HEK293 (cell line): Measurements from ENCODE around the gene GRAMD4.

Experiments
- SALL2 ChIP-seq: fragments of 450-650 bp; formaldehyde crosslinking; IDR thresholded peaks from 2 replicates; pipeline ENCODE4 v1.5.0; 2017; ENCODE audit warnings: missing biosample characterization, mild to moderate bottlenecking, missing genetic modification characterization, borderline replicate concordance
- TF ChIP-seq, protein P1 (sequence below): fragments of 450-650 bp; formaldehyde crosslinking; IDR thresholded peaks from 2 replicates; pipeline ENCODE4 v1.5.1; 2016; ENCODE audit warnings: missing biosample characterization, missing genetic modification characterization
- TF ChIP-seq, protein P2 (sequence below): fragments of 450-650 bp; formaldehyde crosslinking; IDR thresholded peaks from 2 replicates; pipeline ENCODE4 v1.5.1; 2017; ENCODE audit warnings: missing biosample characterization, mild to moderate bottlenecking, missing genetic modification characterization, moderate library complexity

DNA sequence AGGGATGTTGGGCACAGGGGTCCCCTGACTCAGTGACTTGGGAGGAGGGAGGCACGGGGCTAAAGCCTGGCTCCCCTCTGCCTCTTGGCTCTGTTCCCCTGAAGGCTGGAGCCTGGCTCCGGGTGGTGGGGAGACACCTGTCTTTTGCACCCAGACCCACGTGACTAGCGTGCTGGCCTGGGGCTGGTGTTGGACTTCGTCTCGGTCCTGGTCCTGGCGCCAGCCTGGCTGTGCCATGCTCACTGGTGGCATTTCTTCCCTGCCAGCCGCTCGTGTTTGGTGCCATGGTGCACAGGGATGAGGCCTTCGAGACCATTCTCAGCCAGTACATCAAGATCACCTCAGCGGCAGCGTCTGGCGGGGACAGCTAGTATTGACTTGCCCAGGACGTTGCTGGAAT, 56.7 kb downstream of the GRAMD4 start:
- TF ChIP-seq, protein P1, sequence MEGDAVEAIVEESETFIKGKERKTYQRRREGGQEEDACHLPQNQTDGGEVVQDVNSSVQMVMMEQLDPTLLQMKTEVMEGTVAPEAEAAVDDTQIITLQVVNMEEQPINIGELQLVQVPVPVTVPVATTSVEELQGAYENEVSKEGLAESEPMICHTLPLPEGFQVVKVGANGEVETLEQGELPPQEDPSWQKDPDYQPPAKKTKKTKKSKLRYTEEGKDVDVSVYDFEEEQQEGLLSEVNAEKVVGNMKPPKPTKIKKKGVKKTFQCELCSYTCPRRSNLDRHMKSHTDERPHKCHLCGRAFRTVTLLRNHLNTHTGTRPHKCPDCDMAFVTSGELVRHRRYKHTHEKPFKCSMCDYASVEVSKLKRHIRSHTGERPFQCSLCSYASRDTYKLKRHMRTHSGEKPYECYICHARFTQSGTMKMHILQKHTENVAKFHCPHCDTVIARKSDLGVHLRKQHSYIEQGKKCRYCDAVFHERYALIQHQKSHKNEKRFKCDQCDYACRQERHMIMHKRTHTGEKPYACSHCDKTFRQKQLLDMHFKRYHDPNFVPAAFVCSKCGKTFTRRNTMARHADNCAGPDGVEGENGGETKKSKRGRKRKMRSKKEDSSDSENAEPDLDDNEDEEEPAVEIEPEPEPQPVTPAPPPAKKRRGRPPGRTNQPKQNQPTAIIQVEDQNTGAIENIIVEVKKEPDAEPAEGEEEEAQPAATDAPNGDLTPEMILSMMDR (tag by site-specific recombination) = no peak
- TF ChIP-seq, protein P2, sequence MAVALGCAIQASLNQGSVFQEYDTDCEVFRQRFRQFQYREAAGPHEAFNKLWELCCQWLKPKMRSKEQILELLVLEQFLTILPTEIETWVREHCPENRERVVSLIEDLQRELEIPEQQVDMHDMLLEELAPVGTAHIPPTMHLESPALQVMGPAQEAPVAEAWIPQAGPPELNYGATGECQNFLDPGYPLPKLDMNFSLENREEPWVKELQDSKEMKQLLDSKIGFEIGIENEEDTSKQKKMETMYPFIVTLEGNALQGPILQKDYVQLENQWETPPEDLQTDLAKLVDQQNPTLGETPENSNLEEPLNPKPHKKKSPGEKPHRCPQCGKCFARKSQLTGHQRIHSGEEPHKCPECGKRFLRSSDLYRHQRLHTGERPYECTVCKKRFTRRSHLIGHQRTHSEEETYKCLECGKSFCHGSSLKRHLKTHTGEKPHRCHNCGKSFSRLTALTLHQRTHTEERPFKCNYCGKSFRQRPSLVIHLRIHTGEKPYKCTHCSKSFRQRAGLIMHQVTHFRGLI = no peak
- no peak for TF ChIP-seq SALL2 (tag by site-specific recombination)
